HG02678 (cell line): ENCODE data around the gene IL1RL2.

Source experiments
- ATAC-seq: cut with Tn5 transposase; IDR thresholded peaks from one replicate; pipeline ENCODE4 v1.9.1; 2021; ENCODE audit warnings: mild to moderate bottlenecking, moderate library complexity; ENCODE audit not compliant: unreplicated experiment

Gene IL1RL2

GRCh38 chr2:102186791-102187495, at the start of gene IL1RL2:
Gene IL1RL2 (plus strand): TSS chr2:102187023. CDS start chr2:102187868, 845 bp downstream.
- ATAC-seq: no peak

- no peak for ATAC-seq
Observed at GRCh38 chr2:102137138-102137537, 49.7 kb upstream of the IL1RL2 start.

GRCh38 chr2:102138331-102138730, 48.5 kb upstream of the IL1RL2 start:
- ATAC-seq: no peak

GRCh38 chr2:102139851-102140250, 47.0 kb upstream of the IL1RL2 start:
- ATAC-seq: no peak

- no peak for ATAC-seq
Observed at GRCh38 chr2:102140377-102140776, 46.4 kb upstream of the IL1RL2 start.

- ATAC-seq: no peak
Observed at GRCh38 chr2:102141011-102141943, 45.5 kb upstream of the IL1RL2 start.

GRCh38 chr2:102141970-102142828, 44.6 kb upstream of the IL1RL2 start, which contains the start of gene IL1R1:
Gene IL1R1 (plus strand): TSS chr2:102142746. CDS start chr2:102157725, 14,979 bp downstream.
- ATAC-seq: peak; percentile 65

- ATAC-seq: peak; percentile 35
Observed at GRCh38 chr2:102142829-102143449, 43.9 kb upstream of the IL1RL2 start.

DNA sequence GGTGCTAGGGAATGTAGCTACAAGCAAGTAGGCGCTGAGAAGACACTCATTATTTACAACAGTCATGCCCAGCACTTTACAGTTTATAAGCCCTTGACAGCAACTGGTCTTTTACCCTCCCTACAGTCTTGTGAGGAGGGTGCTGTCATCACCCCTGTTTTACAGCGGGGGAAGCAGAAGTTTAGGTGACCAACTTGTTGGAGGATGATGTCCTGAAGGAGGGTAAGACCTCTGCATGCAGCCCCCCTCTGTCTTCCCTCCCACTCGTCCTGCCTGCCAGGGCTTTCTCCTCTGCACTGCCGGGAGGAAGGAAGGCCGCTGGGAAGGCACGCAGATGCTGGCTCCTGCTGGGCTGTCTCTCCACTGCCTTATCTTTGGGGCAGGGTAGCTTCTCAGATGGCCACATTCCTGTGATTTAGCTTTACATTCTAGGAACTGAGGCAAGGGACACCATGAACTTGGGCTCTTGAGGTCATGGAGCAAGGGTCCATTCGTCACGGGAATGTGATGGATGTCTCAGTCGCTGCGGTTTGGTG, 43.3 kb upstream of the IL1RL2 start:
- no peak for ATAC-seq

GRCh38 chr2:102144128-102144527, 42.7 kb upstream of the IL1RL2 start:
- no peak for ATAC-seq

GRCh38 chr2:102145107-102145506, 41.7 kb upstream of the IL1RL2 start:
- no peak for ATAC-seq

- no peak for ATAC-seq
Observed at GRCh38 chr2:102145934-102146333, 40.9 kb upstream of the IL1RL2 start.

DNA sequence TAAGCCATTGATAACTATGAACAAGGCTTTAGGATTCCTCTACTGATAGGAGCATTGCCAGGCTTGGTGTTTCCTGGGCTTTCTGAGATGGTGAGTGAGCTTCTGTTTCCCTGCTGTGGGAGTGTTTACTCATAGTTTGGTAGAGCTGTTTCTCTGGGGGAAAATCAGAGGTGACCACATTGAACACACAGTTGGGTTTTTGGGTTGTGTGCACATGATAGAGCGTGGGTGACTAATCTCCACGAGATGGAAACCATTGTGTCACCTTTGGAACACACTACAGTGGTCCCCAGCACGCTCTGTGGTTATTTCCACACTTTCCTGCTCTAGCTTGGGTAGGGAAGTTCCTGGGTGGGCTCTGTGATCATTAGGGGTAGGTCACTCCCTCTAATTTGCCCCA, 38.9 kb upstream of the IL1RL2 start:
- no peak for ATAC-seq

DNA sequence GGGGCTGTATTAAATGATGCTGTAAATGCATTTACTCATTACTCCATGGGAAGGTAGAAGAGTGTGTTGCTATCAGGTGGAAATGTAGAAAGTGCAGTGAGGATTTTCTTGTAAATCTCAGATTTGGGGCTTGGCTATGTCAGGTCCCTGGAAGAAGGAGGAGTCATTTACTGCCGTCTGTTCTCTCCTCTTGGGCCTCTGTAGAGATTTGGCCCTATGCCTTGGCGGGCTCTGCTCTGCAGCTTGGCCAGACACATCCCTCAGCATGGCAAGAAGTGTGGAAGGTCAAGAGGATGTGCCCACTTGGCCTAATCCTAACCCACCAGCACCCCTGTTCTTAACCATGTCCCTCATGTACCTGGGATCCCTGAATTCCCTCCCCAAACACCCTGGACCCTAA, 37.6 kb upstream of the IL1RL2 start:
- no peak for ATAC-seq

DNA sequence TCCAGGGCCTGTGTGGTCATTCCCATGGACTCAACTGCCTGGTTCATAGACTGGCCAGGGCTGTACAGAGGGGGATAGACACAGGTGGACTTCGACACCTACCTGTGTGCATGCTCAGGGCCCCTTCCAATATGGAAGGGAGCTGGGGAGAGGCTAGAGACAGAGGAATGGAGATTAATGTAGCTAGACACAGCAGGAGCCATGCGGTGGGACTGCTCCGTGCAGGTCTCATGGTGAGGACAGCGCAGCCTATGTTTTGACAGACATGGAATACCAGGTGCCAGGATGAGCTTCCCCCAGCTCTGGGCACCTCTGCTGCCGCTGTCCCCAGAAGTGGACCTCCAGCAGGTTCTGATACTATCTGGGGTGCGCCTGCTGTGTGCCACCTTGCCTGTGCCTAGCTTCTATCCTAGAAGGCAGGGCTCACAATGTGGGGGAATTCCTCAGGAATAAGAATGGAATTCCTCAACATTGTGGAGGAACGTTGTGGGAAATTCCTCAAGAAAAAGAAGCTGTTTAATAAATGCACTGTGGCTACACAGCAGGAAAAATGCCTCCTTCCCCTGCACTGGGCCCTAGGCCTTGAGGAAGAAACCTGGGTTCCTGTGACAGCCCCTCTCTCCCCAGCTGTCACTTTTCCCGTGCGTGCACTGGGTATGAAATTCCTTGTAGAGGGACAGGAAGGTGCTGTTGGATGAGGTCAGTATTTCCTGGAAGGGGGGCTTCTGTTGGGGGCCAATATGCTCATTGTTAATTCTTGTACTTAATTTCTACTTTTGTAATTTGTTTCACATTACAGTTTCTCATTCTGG, 37.0 kb upstream of the IL1RL2 start:
- no peak for ATAC-seq

DNA sequence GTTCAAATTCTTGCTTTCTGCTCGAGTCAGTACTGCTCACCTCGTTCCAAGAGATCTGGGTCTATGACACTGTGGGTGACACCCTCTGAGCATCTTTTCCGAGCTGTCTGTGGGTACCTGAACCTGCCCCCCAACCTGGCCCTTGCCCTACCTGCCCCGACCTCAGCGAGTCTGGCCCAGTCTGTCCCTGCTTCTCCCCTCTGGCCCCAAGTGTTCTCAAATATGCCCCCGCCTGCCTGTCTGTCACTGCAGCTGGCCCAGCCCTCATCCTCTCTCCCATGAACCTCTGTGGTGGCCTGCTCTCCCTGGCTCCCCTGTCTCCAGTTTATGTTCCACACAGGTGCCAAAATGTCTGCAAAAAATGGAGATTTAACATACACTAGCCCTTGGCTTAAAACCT, 32.5 kb upstream of the IL1RL2 start:
- ATAC-seq: no peak

DNA sequence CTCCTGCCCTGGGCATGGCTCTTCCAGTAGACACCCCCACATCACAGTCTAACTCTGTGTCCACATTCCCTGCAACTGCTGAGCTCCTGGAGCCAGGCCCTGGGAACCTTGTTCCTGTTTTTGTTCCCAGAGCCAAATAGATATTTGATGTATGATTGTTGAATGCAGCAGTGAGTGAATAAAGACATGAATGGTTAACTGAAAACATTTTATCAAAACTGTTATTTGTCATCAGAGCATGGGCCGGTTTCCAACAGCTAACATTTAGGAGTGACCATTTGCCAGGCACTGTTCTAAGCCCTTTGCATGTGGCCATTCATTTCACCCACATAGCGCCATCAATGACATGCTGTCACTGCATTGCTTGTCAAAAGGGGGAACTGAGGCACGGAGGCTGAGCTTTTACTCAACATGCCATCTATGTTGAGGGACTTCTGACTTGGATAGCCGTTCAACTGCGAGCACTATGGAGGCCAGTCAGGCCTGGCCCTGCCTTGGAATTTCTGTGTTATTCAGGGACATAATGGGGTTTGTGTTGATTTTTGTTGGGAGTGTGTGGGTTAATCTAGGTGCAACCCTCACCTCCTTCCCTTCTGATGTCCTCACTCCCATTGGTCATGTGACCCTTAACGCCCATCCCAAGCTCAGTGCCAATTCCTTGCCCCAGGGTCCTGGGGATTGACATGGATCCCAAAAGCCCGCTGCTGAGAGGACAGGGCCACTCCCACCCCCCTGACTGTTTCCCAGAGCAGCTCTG, 31.7 kb upstream of the IL1RL2 start:
- no peak for ATAC-seq

GRCh38 chr2:102155703-102156515, 30.9 kb upstream of the IL1RL2 start:
- no peak for ATAC-seq
